Brain microvascular endothelial cell (primary cell): ENCODE results near the gene ARIH2.

ENCODE experiments used
- DNase-seq: peaks from one replicate; pipeline ENCODE4 v3.0.0-alpha.2; 2020
- H3K27ac ChIP-seq: fragments of 250-450 bp; sonication (Bioruptor Pico); 2 replicates; pipeline ENCODE4 v1.5.1; 2020; ENCODE audit warnings: mild to moderate bottlenecking, moderate library complexity
- H3K27me3 ChIP-seq: fragments of 250-450 bp; sonication (Bioruptor Pico); replicated peaks from 2 replicates; pipeline ENCODE4 v1.5.1; 2020; ENCODE audit warnings: mild to moderate bottlenecking
- H3K36me3 ChIP-seq: fragments of 250-450 bp; sonication (Bioruptor Pico); replicated peaks from 2 replicates; pipeline ENCODE4 v1.5.1; 2020; ENCODE audit warnings: mild to moderate bottlenecking
- H3K4me3 ChIP-seq: 2 replicates; pipeline ENCODE4 v1.5.1; 2011; ENCODE audit warnings: low read depth, mild to moderate bottlenecking, control low read depth, low read length, moderate library complexity
- CTCF ChIP-seq: IDR thresholded peaks from 2 replicates; pipeline ENCODE4 v1.5.1; 2011; ENCODE audit warnings: low read depth, mild to moderate bottlenecking, moderate library complexity, low read length, control low read depth, inconsistent platforms; ENCODE audit errors: missing control alignments
- in situ Hi-C: cut with HindIII; loops from 2 replicates; pipeline ENCODE4 v1.10.0; 2017; ENCODE audit warnings: low sequenced_read_pairs, low pct_ligation_motif_present

ARIH2 gene

GRCh38 chr3:48982016-48982415 is 63.4 kb downstream of the ARIH2 start:
- H3K27ac ChIP-seq: no peak overlapping the region
- no peak for DNase-seq
- H3K36me3 ChIP-seq: peaks cover 52% of the 10 kb centered on the region
- H3K27me3 ChIP-seq: no peaks in the 10 kb centered on the region
- no peak overlapping the region for H3K4me3 ChIP-seq
- no peak for TF ChIP-seq CTCF
- in situ Hi-C loops: no loop called here

- H3K4me3 ChIP-seq: no peak overlapping the region
- peaks cover 49% of the 10 kb centered on the region for H3K36me3 ChIP-seq
- no peak for DNase-seq
- H3K27me3 ChIP-seq: no peaks in the 10 kb centered on the region
- in situ Hi-C loops: no loop called here
- no peak for TF ChIP-seq CTCF
- no peak overlapping the region for H3K27ac ChIP-seq
Measured at GRCh38 chr3:48982686-48983085, 64.0 kb downstream of the ARIH2 start.

GRCh38 chr3:48983096-48983495 is 64.5 kb downstream of the ARIH2 start:
- DNase-seq: no peak
- in situ Hi-C loops: no loop called here
- TF ChIP-seq CTCF: no peak
- H3K36me3 ChIP-seq: peaks cover 45% of the 10 kb centered on the region
- H3K27ac ChIP-seq: no peak overlapping the region
- no peaks in the 10 kb centered on the region for H3K27me3 ChIP-seq
- no peak overlapping the region for H3K4me3 ChIP-seq

- no peaks in the 10 kb centered on the region for H3K27me3 ChIP-seq
- no peak for TF ChIP-seq CTCF
- in situ Hi-C loops: no loop called here
- no peak for DNase-seq
- no peak overlapping the region for H3K4me3 ChIP-seq
- no peak overlapping the region for H3K27ac ChIP-seq
- H3K36me3 ChIP-seq: peaks cover 38% of the 10 kb centered on the region
Measured at GRCh38 chr3:48984663-48985062, 66.0 kb downstream of the ARIH2 start.

GRCh38 chr3:48985831-48986376 is 67.3 kb downstream of the ARIH2 start:
- DNase-seq: no peak
- Histone ChIP-seq H3K27me3 (no peaks in the 10 kb centered on the region), H3K4me3 (no peak overlapping the region), H3K36me3 (peaks cover 29% of the 10 kb centered on the region), H3K27ac (no peak overlapping the region)
- TF ChIP-seq CTCF: no peak
- in situ Hi-C loops: no loop called here

GRCh38 chr3:48989126-48989795 is 70.6 kb downstream of the ARIH2 start:
- no peaks in the 10 kb centered on the region for H3K27me3 ChIP-seq
- in situ Hi-C loops: no loop called here
- DNase-seq: no peak
- H3K27ac ChIP-seq: peak overlapping the region; percentile 90
- H3K36me3 ChIP-seq: peaks cover 6% of the 10 kb centered on the region
- peak overlapping the region; percentile 77 for H3K4me3 ChIP-seq
- TF ChIP-seq CTCF: no peak
